ENCODE results near the gene ANKIB1. TPM values are rescaled to one million over a fixed set of nuclear protein-coding genes. Genes with fewer than 3 reads are reported as not detected.
"Not testable (repeated sequence)": the region's sequence is repeated elsewhere in the genome, so short reads cannot be mapped to it uniquely, and the experiment has no call there.

The ANKIB1 gene
- total and polyA plus RNA-seq, 2 experiments from 2014 or later = 12.6 to 43.1 TPM

GRCh38 chr7:92354214-92354613, 108.4 kb downstream of the ANKIB1 start:
- in situ Hi-C loops (cut with MboI) = no loop called here
- WGBS, 2 experiments (ENCODE audit: low coverage in 1 of 2, low lambda C conversion rate in 2 of 2, missing lambda C conversion rate in 2 of 2) = 95 to 100% methylated on average over 1 of the region's 1 CpG
- Histone ChIP-seq H3K36me3 (ENCODE audit: low read depth) (peaks cover 36% of the 10 kb centered on the region; the same call in 1 of the 2 replicates), H3K27me3 (replicated peaks; ENCODE audit: insufficient read depth) (no peaks in the 10 kb centered on the region), H3K79me2 (ENCODE audit: insufficient read depth) (no peaks in the 10 kb centered on the region), H3F3A (ENCODE audit: insufficient read depth) (peaks cover 7% of the 10 kb centered on the region; the same call in 1 of the 2 replicates), H3K9me2 (ENCODE audit: insufficient read depth) (no peaks in the 10 kb centered on the region), H3K27ac (no peak overlapping the region), H3K9me3 (ENCODE audit: low read depth) (no peaks in the 10 kb centered on the region), H3K4me1 (ENCODE audit: insufficient read depth) (no peaks in the 10 kb centered on the region), H3K9ac (no peak overlapping the region), H3K4me2 (ENCODE audit: unreplicated experiment) (no peak overlapping the region), H4K20me1 (ENCODE audit: insufficient read depth) (no peaks in the 10 kb centered on the region), H3K4me3 (no peak overlapping the region), H2AFZ (no peak overlapping the region)
- no peak for DNase-seq
- no peak for TF ChIP-seq EZH2 (IDR thresholded peaks at IDR 0.05; ENCODE audit: insufficient read depth, poor library complexity, severe bottlenecking)
- no peak for TF ChIP-seq EZH2phosphoT487 (IDR thresholded peaks at IDR 0.05; ENCODE audit: insufficient read depth, low read depth)

- no peak overlapping the region for H3K4me2 ChIP-seq (ENCODE audit: unreplicated experiment)
- peaks cover 31% of the 10 kb centered on the region; the same call in 1 of the 2 replicates for H3K36me3 ChIP-seq (ENCODE audit: low read depth)
- no peaks in the 10 kb centered on the region for H3K4me1 ChIP-seq (ENCODE audit: insufficient read depth)
- H3K79me2 ChIP-seq (ENCODE audit: insufficient read depth) = no peaks in the 10 kb centered on the region
- in situ Hi-C loops (cut with MboI) = no loop called here
- H3K27me3 ChIP-seq (replicated peaks; ENCODE audit: insufficient read depth) = no peaks in the 10 kb centered on the region
- H3K9me3 ChIP-seq (ENCODE audit: low read depth) = no peaks in the 10 kb centered on the region
- H3K9ac ChIP-seq = no peak overlapping the region
- no peak overlapping the region for H3K27ac ChIP-seq
- H3K9me2 ChIP-seq (ENCODE audit: insufficient read depth) = no peaks in the 10 kb centered on the region
- no peaks in the 10 kb centered on the region for H4K20me1 ChIP-seq (ENCODE audit: insufficient read depth)
- no peak overlapping the region for H3K4me3 ChIP-seq
- peaks cover 15% of the 10 kb centered on the region; the same call in 1 of the 2 replicates for H3F3A ChIP-seq (ENCODE audit: insufficient read depth)
- no peak for DNase-seq
- H2AFZ ChIP-seq = no peak overlapping the region
- TF ChIP-seq EZH2 (IDR thresholded peaks at IDR 0.05; ENCODE audit: insufficient read depth, poor library complexity, severe bottlenecking) (no peak), EZH2phosphoT487 (IDR thresholded peaks at IDR 0.05; ENCODE audit: insufficient read depth, low read depth) (no peak)
Observed at GRCh38 chr7:92356406-92356805, 110.6 kb downstream of the ANKIB1 start.

- Histone ChIP-seq H3F3A (ENCODE audit: insufficient read depth) (peaks cover 15% of the 10 kb centered on the region; the same call in 1 of the 2 replicates), H3K9me2 (ENCODE audit: insufficient read depth) (no peaks in the 10 kb centered on the region), H3K4me2 (ENCODE audit: unreplicated experiment) (no peak overlapping the region), H3K9me3 (ENCODE audit: low read depth) (no peaks in the 10 kb centered on the region), H3K36me3 (ENCODE audit: low read depth) (peaks cover 34% of the 10 kb centered on the region), H3K4me1 (ENCODE audit: insufficient read depth) (no peaks in the 10 kb centered on the region), H3K27ac (no peak overlapping the region), H4K20me1 (ENCODE audit: insufficient read depth) (no peaks in the 10 kb centered on the region), H3K4me3 (no peak overlapping the region), H3K27me3 (replicated peaks; ENCODE audit: insufficient read depth) (no peaks in the 10 kb centered on the region), H2AFZ (no peak overlapping the region), H3K9ac (no peak overlapping the region), H3K79me2 (ENCODE audit: insufficient read depth) (no peaks in the 10 kb centered on the region)
- no peak for DNase-seq
- in situ Hi-C loops (cut with MboI) = no loop called here
- WGBS, 2 experiments (ENCODE audit: low coverage in 1 of 2, low lambda C conversion rate in 2 of 2, missing lambda C conversion rate in 2 of 2) = 86 to 93% methylated on average over 4 of the region's 4 CpGs
- TF ChIP-seq EZH2phosphoT487 (IDR thresholded peaks at IDR 0.05; ENCODE audit: insufficient read depth, low read depth) (no peak), EZH2 (IDR thresholded peaks at IDR 0.05; ENCODE audit: insufficient read depth, poor library complexity, severe bottlenecking) (no peak)
Observed at GRCh38 chr7:92357260-92357659, 111.5 kb downstream of the ANKIB1 start.

GRCh38 chr7:92359179-92359578, 113.4 kb downstream of the ANKIB1 start:
- peaks cover 15% of the 10 kb centered on the region; the same call in 1 of the 2 replicates for H3F3A ChIP-seq (ENCODE audit: insufficient read depth)
- H3K4me2 ChIP-seq (ENCODE audit: unreplicated experiment); H3K27me3 ChIP-seq (replicated peaks; ENCODE audit: insufficient read depth); H3K27ac ChIP-seq; H2AFZ ChIP-seq; DNase-seq; H3K9me2 ChIP-seq (ENCODE audit: insufficient read depth); H3K9ac ChIP-seq; H3K4me3 ChIP-seq; H4K20me1 ChIP-seq (ENCODE audit: insufficient read depth); H3K79me2 ChIP-seq (ENCODE audit: insufficient read depth); in situ Hi-C loops (cut with MboI); H3K9me3 ChIP-seq (ENCODE audit: low read depth); H3K4me1 ChIP-seq (ENCODE audit: insufficient read depth): not testable (repeated sequence)
- peaks cover 30% of the 10 kb centered on the region; the same call in 1 of the 2 replicates for H3K36me3 ChIP-seq (ENCODE audit: low read depth)
- 93 to 100% methylated on average over 2 of the region's 2 CpGs for WGBS, 2 experiments (ENCODE audit: low coverage in 1 of 2, low lambda C conversion rate in 2 of 2, missing lambda C conversion rate in 2 of 2)

- Histone ChIP-seq H3K36me3 (ENCODE audit: low read depth) (peaks cover 24% of the 10 kb centered on the region; the same call in 1 of the 2 replicates), H4K20me1 (ENCODE audit: insufficient read depth) (no peaks in the 10 kb centered on the region), H3K9ac (no peak overlapping the region), H3K27me3 (replicated peaks; ENCODE audit: insufficient read depth) (no peaks in the 10 kb centered on the region), H3F3A (ENCODE audit: insufficient read depth) (peaks cover 15% of the 10 kb centered on the region; the same call in 1 of the 2 replicates), H3K79me2 (ENCODE audit: insufficient read depth) (no peaks in the 10 kb centered on the region), H3K4me3 (no peak overlapping the region), H2AFZ (no peak overlapping the region), H3K9me2 (ENCODE audit: insufficient read depth) (no peaks in the 10 kb centered on the region), H3K4me2 (ENCODE audit: unreplicated experiment) (no peak overlapping the region), H3K27ac (peak overlapping the region; percentile 14; the same call in 1 of the 2 replicates), H3K4me1 (ENCODE audit: insufficient read depth) (no peaks in the 10 kb centered on the region), H3K9me3 (ENCODE audit: low read depth) (no peaks in the 10 kb centered on the region)
- in situ Hi-C loops (cut with MboI) = no loop called here
- TF ChIP-seq EZH2 (IDR thresholded peaks at IDR 0.05; ENCODE audit: insufficient read depth, poor library complexity, severe bottlenecking) = no peak
- TF ChIP-seq EZH2phosphoT487 (IDR thresholded peaks at IDR 0.05; ENCODE audit: insufficient read depth, low read depth) = no peak
- WGBS, 2 experiments (ENCODE audit: low coverage in 1 of 2, low lambda C conversion rate in 2 of 2, missing lambda C conversion rate in 2 of 2) = 94 to 97% methylated on average over 3 of the region's 3 CpGs
- DNase-seq = peak; percentile 18
Observed at GRCh38 chr7:92359801-92360200, 114.0 kb downstream of the ANKIB1 start.
